Thyroid gland (tissue), 4 donors: Measurements from ENCODE around the gene LYRM2.

Experiments used
- POLR2A ChIP-seq, 2 donors: fragments of 450-650 bp; IDR thresholded peaks; one replicate each; pipeline ENCODE4 v1.6.1; 2017; ENCODE audit warnings: antibody characterized with exemption in 2 of 2, mild to moderate bottlenecking in 2 of 2, moderate library complexity in 1 of 2
- TF ChIP-seq, protein P1 (sequence below), 6 experiments: fragments of 200-600 bp in 3 of 6; fragments of 450-650 bp in 3 of 6; sonication (generic) in 3 of 6; IDR thresholded peaks; one replicate each; pipeline ENCODE4 v1.5.1; 2016 to 2019; ENCODE audit warnings: antibody characterized with exemption in 6 of 6, mild to moderate bottlenecking in 2 of 6, inconsistent platforms in 1 of 6, moderate library complexity in 1 of 6

DNA sequence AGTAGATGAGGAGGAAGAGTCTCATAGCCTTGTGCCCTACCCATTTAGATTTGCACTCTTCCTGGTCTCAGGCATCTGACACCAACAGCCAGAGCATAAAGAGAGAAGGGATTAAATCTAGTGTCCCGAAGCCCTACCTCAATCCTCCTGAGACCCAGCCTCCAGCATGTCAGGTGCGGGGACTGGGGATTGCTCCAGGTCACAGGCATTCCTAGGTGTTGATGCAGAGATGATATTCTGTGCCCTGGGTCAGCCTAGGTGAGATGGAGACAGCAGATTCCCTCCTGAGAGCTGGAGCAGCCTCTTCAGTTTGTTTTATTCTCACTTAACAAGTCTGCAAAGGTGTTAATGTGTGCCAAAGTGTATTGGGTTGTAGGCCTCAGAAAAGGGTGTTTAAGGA is 115.8 kb downstream of the LYRM2 start:
- TF ChIP-seq, protein P1, sequence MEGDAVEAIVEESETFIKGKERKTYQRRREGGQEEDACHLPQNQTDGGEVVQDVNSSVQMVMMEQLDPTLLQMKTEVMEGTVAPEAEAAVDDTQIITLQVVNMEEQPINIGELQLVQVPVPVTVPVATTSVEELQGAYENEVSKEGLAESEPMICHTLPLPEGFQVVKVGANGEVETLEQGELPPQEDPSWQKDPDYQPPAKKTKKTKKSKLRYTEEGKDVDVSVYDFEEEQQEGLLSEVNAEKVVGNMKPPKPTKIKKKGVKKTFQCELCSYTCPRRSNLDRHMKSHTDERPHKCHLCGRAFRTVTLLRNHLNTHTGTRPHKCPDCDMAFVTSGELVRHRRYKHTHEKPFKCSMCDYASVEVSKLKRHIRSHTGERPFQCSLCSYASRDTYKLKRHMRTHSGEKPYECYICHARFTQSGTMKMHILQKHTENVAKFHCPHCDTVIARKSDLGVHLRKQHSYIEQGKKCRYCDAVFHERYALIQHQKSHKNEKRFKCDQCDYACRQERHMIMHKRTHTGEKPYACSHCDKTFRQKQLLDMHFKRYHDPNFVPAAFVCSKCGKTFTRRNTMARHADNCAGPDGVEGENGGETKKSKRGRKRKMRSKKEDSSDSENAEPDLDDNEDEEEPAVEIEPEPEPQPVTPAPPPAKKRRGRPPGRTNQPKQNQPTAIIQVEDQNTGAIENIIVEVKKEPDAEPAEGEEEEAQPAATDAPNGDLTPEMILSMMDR (IDR thresholded peaks at IDR 0.05), result no peak
- TF ChIP-seq POLR2A (IDR thresholded peaks at IDR 0.05), result no peak
